Stimulated activated CD4-positive, alpha-beta T cell treated with anti-CD3 and anti-CD28 coated beads, Interleukin-4, amount 100 ng/mL, for 4 hours (primary cell): ENCODE data around the gene C16orf92.
"Not testable (repeated sequence)": the region's sequence is repeated elsewhere in the genome, so short reads cannot be mapped to it uniquely, and the experiment has no call there.

Source experiments
- DNase-seq, 2 experiments: peaks; one replicate each; pipeline ENCODE4 v3.0.0-alpha.2; 2020

Gene C16orf92

GRCh38 chr16:30005341-30006094 lies 17.5 kb upstream of the C16orf92 start:
- DNase-seq = peak in 1 of 2 experiments; percentile 29

GRCh38 chr16:30006095-30006473 lies 16.9 kb upstream of the C16orf92 start:
- DNase-seq = no peak

GRCh38 chr16:30006659-30007377 lies 16.2 kb upstream of the C16orf92 start:
- no peak for DNase-seq

GRCh38 chr16:30007378-30007895 lies 15.6 kb upstream of the C16orf92 start:
- DNase-seq = no peak

- no peak for DNase-seq
Observed at GRCh38 chr16:30009085-30009862, 13.7 kb upstream of the C16orf92 start.

- DNase-seq = no peak
Observed at GRCh38 chr16:30009990-30010843, 12.8 kb upstream of the C16orf92 start.

GRCh38 chr16:30010844-30011713 lies 11.9 kb upstream of the C16orf92 start, which contains the start of gene DOC2A:
Gene DOC2A, minus strand, starts transcription at chr16:30011027. Its CDS starts 805 bp downstream, at chr16:30010222.
- peak; percentile 34 to 41 for DNase-seq

GRCh38 chr16:30011714-30012504 lies 11.1 kb upstream of the C16orf92 start:
- DNase-seq = no peak

GRCh38 chr16:30012598-30012997 lies 10.4 kb upstream of the C16orf92 start:
- DNase-seq = not testable (repeated sequence)

GRCh38 chr16:30015450-30015849 lies 7.5 kb upstream of the C16orf92 start:
- not testable (repeated sequence) for DNase-seq

- DNase-seq = no peak
Observed at GRCh38 chr16:30016555-30017276, 6.3 kb upstream of the C16orf92 start.

GRCh38 chr16:30017277-30017656 lies 5.7 kb upstream of the C16orf92 start:
- no peak for DNase-seq

- DNase-seq = not testable (repeated sequence)
Observed at GRCh38 chr16:30017937-30018336, 5.1 kb upstream of the C16orf92 start.

GRCh38 chr16:30018731-30019158 lies 4.3 kb upstream of the C16orf92 start:
- DNase-seq = no peak

- DNase-seq = no peak
Observed at GRCh38 chr16:30023586-30023985, 588 bp downstream of the C16orf92 start.

- DNase-seq = no peak
Observed at GRCh38 chr16:30024451-30024850, 1.5 kb downstream of the C16orf92 start.

GRCh38 chr16:30025156-30025555 lies 2.2 kb downstream of the C16orf92 start:
- DNase-seq = no peak

GRCh38 chr16:30025574-30025973 lies 2.6 kb downstream of the C16orf92 start:
- no peak for DNase-seq

- DNase-seq = no peak
Observed at GRCh38 chr16:30026449-30026848, 3.5 kb downstream of the C16orf92 start.
